IMR-90 (cell line): Measurements from ENCODE around the gene WFDC6. TPM values are rescaled to one million over a fixed set of nuclear protein-coding genes. Genes with fewer than 3 reads are reported as not detected.
"Not testable (repeated sequence)": the region's sequence is repeated elsewhere in the genome, so short reads cannot be mapped to it uniquely, and the experiment has no call there.

Source experiments
- ATAC-seq: fragments of 200-7000 bp; cut with Tn5 transposase; 2 replicates; pipeline ENCODE4 v1.9.1; 2020; ENCODE audit warnings: low read depth, mild to moderate bottlenecking, moderate library complexity
- BruUV-seq: library from RNA; stranded (reverse); fragments of 400-500 nt; replicated peaks from 2 replicates; lab custom pipeline; 2021; lab: Mats Ljungman, UMichigan
- CTCF ChIA-PET: fragments of 300-600 bp; formaldehyde crosslinking; extraction: SDS; loops from one replicate; lab custom pipeline; 2021; ENCODE audit warnings: antibody characterized with exemption; lab: Yijun Ruan, JAX
- POLR2A ChIA-PET: fragments of 300-600 bp; sonication (Branson Sonifier 250); formaldehyde crosslinking; loops from one replicate; lab custom pipeline; 2022; ENCODE audit warnings: antibody characterized with exemption; ENCODE audit not compliant: unreplicated experiment; lab: Charles Lee
- DNase-seq: peaks from one replicate; pipeline ENCODE4 v3.0.0; 2013
- H2AFZ ChIP-seq: replicated peaks from 2 replicates; pipeline ENCODE3; 2013; ENCODE audit warnings: low read length, mild to moderate bottlenecking; ENCODE audit not compliant: poor library complexity
- H2AK5ac ChIP-seq: 2 replicates; pipeline ENCODE4 v1.6.1; 2013; ENCODE audit warnings: low read depth, low read length, inconsistent platforms
- H2AK9ac ChIP-seq: replicated peaks from 2 replicates; pipeline ENCODE3; 2013; ENCODE audit warnings: mild to moderate bottlenecking, low read depth, low read length, moderate library complexity; ENCODE audit not compliant: poor library complexity
- H2BK120ac ChIP-seq: 2 replicates; pipeline ENCODE4 v1.6.1; 2013; ENCODE audit warnings: low read depth, low read length, inconsistent platforms
- H2BK15ac ChIP-seq: 3 replicates; pipeline ENCODE4 v1.6.1; 2013; ENCODE audit warnings: low read depth, low read length, inconsistent platforms
- H2BK20ac ChIP-seq: 2 replicates; pipeline ENCODE4 v1.6.1; 2013; ENCODE audit warnings: low read depth, mild to moderate bottlenecking, inconsistent platforms, low read length, moderate library complexity
- H2BK5ac ChIP-seq: 2 replicates; pipeline ENCODE4 v1.6.1; 2013; ENCODE audit warnings: mild to moderate bottlenecking, low read depth, low read length, inconsistent platforms; ENCODE audit not compliant: poor library complexity, severe bottlenecking
- H3K14ac ChIP-seq: replicated peaks from 2 replicates; pipeline ENCODE4 v1.6.1; 2013; ENCODE audit warnings: low read depth, low read length, inconsistent platforms
- H3K18ac ChIP-seq: 2 replicates; pipeline ENCODE4 v1.6.1; 2013; ENCODE audit warnings: low read depth, low read length, control low read depth
- H3K23ac ChIP-seq: 2 replicates; pipeline ENCODE4 v1.6.1; 2013; ENCODE audit warnings: low read depth, low read length, inconsistent platforms
- H3K27ac ChIP-seq: 2 replicates; pipeline ENCODE4 v1.5.1; 2013; ENCODE audit warnings: mild to moderate bottlenecking, control low read depth, low read length; ENCODE audit not compliant: insufficient read depth
- H3K27me3 ChIP-seq: 2 replicates; pipeline ENCODE4 v1.6.1; 2013; ENCODE audit warnings: low read length; ENCODE audit not compliant: control insufficient read depth, insufficient read depth
- H3K36me3 ChIP-seq: 2 replicates; pipeline ENCODE4 v1.6.1; 2013; ENCODE audit warnings: low read length, mixed read lengths; ENCODE audit not compliant: control insufficient read depth, insufficient read depth
- H3K4ac ChIP-seq: 2 replicates; pipeline ENCODE4 v1.6.1; 2013; ENCODE audit warnings: low read depth, low read length, inconsistent platforms
- H3K4me1 ChIP-seq: 2 replicates; pipeline ENCODE4 v1.6.1; 2013; ENCODE audit warnings: low read length, mixed read lengths; ENCODE audit not compliant: control insufficient read depth, insufficient read depth
- H3K4me2 ChIP-seq: 2 replicates; pipeline ENCODE4 v1.6.1; 2013; ENCODE audit warnings: low read depth, mild to moderate bottlenecking, control low read depth, low read length, moderate library complexity
- H3K4me3 ChIP-seq: 2 replicates; pipeline ENCODE4 v1.5.1; 2013; ENCODE audit warnings: low read depth, mild to moderate bottlenecking, control low read depth, low read length, moderate library complexity; ENCODE audit not compliant: insufficient read depth
- H3K56ac ChIP-seq: 2 replicates; pipeline ENCODE4 v1.6.1; 2013; ENCODE audit warnings: low read length, inconsistent platforms; ENCODE audit not compliant: insufficient read depth; ENCODE audit errors: extremely low read depth
- H3K79me1 ChIP-seq, 2 experiments: 2 replicates each; pipeline ENCODE4 v1.6.1; 2013; ENCODE audit warnings: low read length in 2 of 2, inconsistent platforms in 1 of 2, low read depth in 1 of 2
- H3K9ac ChIP-seq: 2 replicates; pipeline ENCODE4 v1.6.1; 2013; ENCODE audit warnings: low read depth, low read length, control low read depth
- H3K9me1 ChIP-seq: 2 replicates; pipeline ENCODE4 v1.6.1; 2013; ENCODE audit warnings: low read length, inconsistent platforms; ENCODE audit not compliant: insufficient read depth
- H3K9me3 ChIP-seq: 2 replicates; pipeline ENCODE4 v1.6.1; 2013; ENCODE audit warnings: low read length; ENCODE audit not compliant: control insufficient read depth, insufficient read depth
- H4K20me1 ChIP-seq: 2 replicates; pipeline ENCODE4 v1.6.1; 2013; ENCODE audit warnings: low read length, inconsistent platforms; ENCODE audit not compliant: insufficient read depth
- H4K5ac ChIP-seq: 2 replicates; pipeline ENCODE4 v1.6.1; 2013; ENCODE audit warnings: mild to moderate bottlenecking, low read depth, low read length, control low read depth
- H4K8ac ChIP-seq, 2 experiments: 2 replicates each; pipeline ENCODE4 v1.6.1; 2013; ENCODE audit warnings: low read depth in 2 of 2, low read length in 2 of 2, control low read depth in 1 of 2, inconsistent platforms in 1 of 2
- H4K91ac ChIP-seq: 2 replicates; pipeline ENCODE4 v1.6.1; 2013; ENCODE audit warnings: low read depth, low read length, inconsistent platforms; ENCODE audit not compliant: insufficient read depth
- WGBS, 2 experiments: methylation state at CpG; one replicate each; pipeline versions ENCODE4 v1.1.5 to v1.1.7; 2013; ENCODE audit warnings: missing lambda C conversion rate in 2 of 2; ENCODE audit not compliant: insufficient read length in 1 of 2; ENCODE audit errors: extremely low coverage in 2 of 2; 5-methylcytosine and 5-hydroxymethylcytosine counted together
- dilution Hi-C: fragments of 300-500 bp; cut with HindIII; formaldehyde crosslinking; loops from one replicate; pipeline ENCODE4 v1.14.3; 2018; ENCODE audit warnings: low sequenced_read_pairs; ENCODE audit not compliant: unreplicated experiment
- in situ Hi-C: fragments of 300-500 bp; cut with MboI; formaldehyde crosslinking; loops from 3 replicates; pipeline ENCODE4 v1.14.3; 2019; ENCODE audit warnings: low sequenced_read_pairs, inconsistent platforms, mixed read lengths
- intact Hi-C: fragments of 100-400 bp; cut with micrococcal nuclease; formaldehyde crosslinking; loops from 2 replicates; pipeline ENCODE4 v1.10.0; 2022
- polyA plus RNA-seq, 3 experiments: library from polyadenylated mRNA; depleted of rRNA; stranded (reverse); fragments of >200 nt; gene quantifications; 2 replicates each; pipeline ENCODE4 v1.2.3, GENCODE V29; 2012; ENCODE audit warnings: low replicate concordance in 1 of 3
- total RNA-seq: library from RNA; depleted of rRNA; stranded (reverse); fragments of >200 nt; gene quantifications from 2 replicates; pipeline ENCODE4 v1.2.3, GENCODE V29; 2012

The WFDC6 gene
- total and polyA plus RNA-seq, 2 of the 4 experiments (the other 2 are of a cell fraction): not detected

DNA sequence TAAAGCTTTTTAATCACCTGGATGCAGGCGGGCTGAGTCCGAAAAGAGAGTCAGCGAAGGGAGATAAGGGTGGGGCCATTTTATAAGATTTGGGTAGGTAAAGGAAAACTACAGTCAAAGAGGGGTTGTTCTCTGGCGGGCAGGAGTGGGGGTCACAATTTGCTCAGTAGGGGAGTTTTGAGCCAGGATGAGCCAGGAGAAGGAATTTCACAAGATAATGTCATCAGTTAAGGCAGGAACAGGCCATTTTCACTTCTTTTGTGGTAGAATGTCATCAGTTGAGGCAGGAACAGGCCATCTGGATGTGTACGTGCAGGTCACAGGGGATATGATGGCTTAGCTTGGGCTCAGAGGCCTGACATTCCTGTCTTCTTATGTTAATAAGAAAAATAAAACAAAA is 45.0 kb upstream of the WFDC6 start:
- intact Hi-C loops: not testable (repeated sequence)

More for the DNA sequence above, 45.0 kb upstream of the WFDC6 start:
- H4K5ac ChIP-seq, H3K79me1 ChIP-seq, DNase-seq, H3K27me3 ChIP-seq, dilution Hi-C loops, H3K9ac ChIP-seq, BruUV-seq, H3K27ac ChIP-seq, H4K91ac ChIP-seq, H4K8ac ChIP-seq, H2AK5ac ChIP-seq, H3K9me3 ChIP-seq, H2AK9ac ChIP-seq, H3K56ac ChIP-seq, H2AFZ ChIP-seq, H3K4me1 ChIP-seq, H4K20me1 ChIP-seq, H3K23ac ChIP-seq, H3K4me3 ChIP-seq, ATAC-seq, H3K4ac ChIP-seq, H2BK120ac ChIP-seq, in situ Hi-C loops, H2BK20ac ChIP-seq, H3K14ac ChIP-seq, H2BK15ac ChIP-seq, H3K4me2 ChIP-seq, H3K9me1 ChIP-seq, POLR2A ChIA-PET, H3K18ac ChIP-seq, H3K36me3 ChIP-seq, H2BK5ac ChIP-seq: not testable (repeated sequence)
- 78% methylated on average over 3 of the region's 5 CpGs; no CpG with 5 or more reads in 1 of the 2 experiments for WGBS, 2 experiments
- CTCF ChIA-PET: interaction anchor here (1.4 kb wide), 1 partner anchor 45 kb away, joined by 4 read pairs; the partner anchor contains the start of gene WFDC10A
